HFF-Myc (cell line): ENCODE data around the gene HOXB3.

ENCODE experiments used
- DNase-seq: peaks from one replicate; pipeline ENCODE4 v3.0.0-alpha.2; 2011; ENCODE audit warnings: low read depth; ENCODE audit errors: extremely low read depth
- H3K4me3 ChIP-seq: replicated peaks from 2 replicates; pipeline ENCODE4 v1.5.1; 2011; ENCODE audit warnings: low read depth, mild to moderate bottlenecking, control low read depth, low read length
- TF ChIP-seq, protein P1 (sequence below): IDR thresholded peaks from 2 replicates; pipeline ENCODE4 v1.5.1; 2012; ENCODE audit warnings: mild to moderate bottlenecking, low read depth, low read length, control low read depth; ENCODE audit errors: missing control alignments

The HOXB3 gene

DNA sequence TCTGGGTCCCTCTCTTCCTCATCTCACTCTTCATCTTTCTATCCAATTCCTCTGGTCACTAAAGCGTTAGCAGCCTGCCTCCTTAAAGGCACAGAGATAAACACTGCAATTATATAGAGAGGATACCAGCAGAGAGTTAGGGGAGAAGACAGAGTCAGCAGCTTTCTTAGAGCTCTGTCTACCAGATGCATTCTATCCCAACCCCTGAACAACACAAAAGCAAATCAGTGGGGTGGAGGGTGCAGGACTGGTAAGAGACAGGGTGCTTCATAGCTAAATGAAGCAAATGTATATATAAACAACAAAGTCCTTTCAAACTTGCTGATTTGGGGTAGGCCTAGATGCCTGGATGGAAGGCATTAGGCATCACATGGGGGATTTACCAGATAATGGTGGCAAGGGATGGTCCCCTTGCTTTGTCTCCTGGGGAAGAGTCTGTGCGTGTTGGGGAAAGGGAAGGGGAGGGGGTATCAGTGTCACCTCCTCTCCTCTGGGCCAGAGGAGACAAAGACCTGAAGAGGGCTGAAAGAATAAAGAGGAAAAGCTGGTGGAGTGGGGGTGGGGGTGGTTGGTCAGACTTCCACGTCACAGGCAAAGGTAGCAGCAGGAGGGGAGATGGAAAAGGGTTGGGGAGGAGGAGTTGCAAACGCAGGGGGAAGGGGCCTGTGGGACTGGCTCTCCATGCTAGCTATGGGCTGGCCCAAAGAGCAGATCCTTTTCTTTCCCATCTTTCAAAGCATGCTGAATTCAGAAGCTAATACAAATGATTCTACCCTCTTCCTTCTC is 23.9 kb downstream of the HOXB3 start:
- TF ChIP-seq, protein P1, sequence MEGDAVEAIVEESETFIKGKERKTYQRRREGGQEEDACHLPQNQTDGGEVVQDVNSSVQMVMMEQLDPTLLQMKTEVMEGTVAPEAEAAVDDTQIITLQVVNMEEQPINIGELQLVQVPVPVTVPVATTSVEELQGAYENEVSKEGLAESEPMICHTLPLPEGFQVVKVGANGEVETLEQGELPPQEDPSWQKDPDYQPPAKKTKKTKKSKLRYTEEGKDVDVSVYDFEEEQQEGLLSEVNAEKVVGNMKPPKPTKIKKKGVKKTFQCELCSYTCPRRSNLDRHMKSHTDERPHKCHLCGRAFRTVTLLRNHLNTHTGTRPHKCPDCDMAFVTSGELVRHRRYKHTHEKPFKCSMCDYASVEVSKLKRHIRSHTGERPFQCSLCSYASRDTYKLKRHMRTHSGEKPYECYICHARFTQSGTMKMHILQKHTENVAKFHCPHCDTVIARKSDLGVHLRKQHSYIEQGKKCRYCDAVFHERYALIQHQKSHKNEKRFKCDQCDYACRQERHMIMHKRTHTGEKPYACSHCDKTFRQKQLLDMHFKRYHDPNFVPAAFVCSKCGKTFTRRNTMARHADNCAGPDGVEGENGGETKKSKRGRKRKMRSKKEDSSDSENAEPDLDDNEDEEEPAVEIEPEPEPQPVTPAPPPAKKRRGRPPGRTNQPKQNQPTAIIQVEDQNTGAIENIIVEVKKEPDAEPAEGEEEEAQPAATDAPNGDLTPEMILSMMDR, result no peak
- no peak for DNase-seq
- no peak overlapping the region for H3K4me3 ChIP-seq

DNA sequence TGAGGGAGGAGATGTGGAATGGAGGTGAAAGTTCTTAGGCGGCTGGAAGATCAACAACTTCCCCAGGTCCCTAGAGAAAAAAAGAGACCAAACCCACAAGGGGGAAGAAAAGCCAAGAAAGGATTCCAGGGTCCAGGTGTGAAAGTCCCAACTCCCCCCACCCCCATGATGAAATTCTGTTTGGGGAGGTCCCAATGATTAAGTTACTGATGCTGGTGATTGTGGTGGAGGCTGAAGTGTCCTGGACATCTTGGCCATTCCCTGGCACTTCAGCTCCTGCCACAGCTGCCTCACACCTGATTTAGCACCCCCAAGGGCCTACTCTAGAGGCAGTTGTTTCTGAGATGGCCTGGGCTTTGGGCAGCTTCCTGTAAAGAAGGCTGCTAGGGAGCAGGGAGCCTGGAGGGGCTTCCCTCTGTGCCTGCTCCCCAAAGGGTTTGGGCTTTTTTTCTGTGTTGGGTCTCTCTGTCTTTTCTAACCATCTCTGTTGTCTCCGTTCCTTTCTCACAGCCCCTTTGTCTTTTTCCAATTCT is 25.0 kb downstream of the HOXB3 start:
- peak overlapping the region; percentile 41; the same call in 1 of the 2 replicates for H3K4me3 ChIP-seq
- TF ChIP-seq, protein P1, result no peak
- DNase-seq, result no peak

DNA sequence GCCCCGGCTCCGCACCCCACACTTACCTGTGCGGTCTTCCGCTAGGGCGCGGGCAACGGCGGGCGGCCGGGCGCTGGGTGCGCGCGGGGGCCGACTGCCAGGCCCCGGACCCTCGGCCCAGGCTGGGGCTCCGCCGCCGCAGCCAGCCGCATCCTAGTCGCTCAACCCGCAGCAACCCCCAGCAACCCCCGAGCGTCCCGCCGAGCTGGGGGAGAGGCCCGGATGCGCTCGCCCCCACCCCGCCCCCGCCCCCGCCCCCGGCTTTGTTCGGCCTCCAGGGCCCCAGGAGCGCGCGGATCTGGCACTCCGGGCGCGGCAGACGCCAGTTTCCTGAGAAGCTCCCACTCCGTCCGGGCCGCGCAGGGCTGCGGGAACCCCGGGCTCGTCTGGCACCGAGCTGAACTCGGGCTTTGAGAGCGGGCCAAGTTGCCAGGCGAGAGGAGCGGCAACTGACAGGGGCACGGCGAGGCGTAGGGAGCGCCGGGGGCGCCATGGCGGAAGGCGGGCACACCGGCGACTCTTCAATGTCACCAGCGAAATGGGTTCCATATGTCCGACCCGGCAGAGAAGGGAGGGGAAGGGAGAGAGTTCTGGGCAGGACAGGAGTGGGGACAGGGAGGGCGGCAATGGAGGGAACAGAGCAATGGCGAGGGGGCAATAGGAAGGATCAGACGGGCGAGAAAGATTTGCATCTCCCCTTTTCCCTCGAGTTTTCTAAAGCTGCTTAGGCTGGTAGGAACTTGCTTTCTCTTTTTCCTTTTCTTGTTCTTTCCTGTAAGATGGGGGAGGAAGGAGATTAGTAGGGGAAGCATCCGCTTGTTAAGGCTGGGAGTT is 25.6 kb downstream of the HOXB3 start:
- TF ChIP-seq, protein P1, result no peak
- no peak for DNase-seq
- peak overlapping the region; percentile 41 for H3K4me3 ChIP-seq

DNA sequence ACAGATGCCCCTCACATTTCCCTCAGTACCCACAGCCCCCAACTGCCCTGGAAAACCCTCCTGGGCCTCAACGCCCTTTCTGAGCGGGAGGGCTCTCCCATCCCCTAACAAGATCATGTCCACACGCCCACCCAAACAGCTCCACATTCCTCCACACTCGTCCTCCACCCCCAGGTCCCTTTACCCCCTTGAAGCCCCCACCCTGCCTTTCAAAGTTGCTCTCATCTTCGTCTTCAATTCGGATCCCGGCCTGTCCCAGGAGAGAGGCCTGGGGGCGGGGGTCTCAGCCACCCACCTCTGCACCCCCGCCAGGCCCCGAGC is 26.2 kb downstream of the HOXB3 start:
- TF ChIP-seq, protein P1, result no peak
- no peak for DNase-seq
- peak overlapping the region; percentile 41 for H3K4me3 ChIP-seq

DNA sequence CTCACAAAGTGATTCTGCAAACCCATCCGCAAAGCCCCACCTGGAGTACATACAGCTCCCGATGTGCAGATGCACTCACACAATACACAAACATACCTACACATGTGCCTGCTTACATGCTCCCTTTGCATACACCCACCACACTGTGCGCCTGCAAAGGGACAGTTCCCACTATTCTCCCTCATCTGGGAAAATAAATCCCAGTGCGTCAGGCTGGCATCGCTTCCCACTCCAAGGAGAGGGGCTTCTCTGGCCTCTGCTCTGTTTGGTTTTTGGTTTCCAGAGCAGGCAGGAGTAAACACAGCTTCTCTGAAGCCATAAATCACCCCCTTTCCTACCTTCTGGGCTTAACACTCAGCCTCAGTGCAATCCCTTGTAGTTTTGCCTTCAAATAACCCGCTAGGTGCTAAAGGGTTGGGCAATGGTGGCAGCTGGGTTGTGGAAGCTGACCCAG is 26.6 kb downstream of the HOXB3 start:
- DNase-seq, result no peak
- H3K4me3 ChIP-seq, result peak overlapping the region; percentile 41
- TF ChIP-seq, protein P1, result no peak

DNA sequence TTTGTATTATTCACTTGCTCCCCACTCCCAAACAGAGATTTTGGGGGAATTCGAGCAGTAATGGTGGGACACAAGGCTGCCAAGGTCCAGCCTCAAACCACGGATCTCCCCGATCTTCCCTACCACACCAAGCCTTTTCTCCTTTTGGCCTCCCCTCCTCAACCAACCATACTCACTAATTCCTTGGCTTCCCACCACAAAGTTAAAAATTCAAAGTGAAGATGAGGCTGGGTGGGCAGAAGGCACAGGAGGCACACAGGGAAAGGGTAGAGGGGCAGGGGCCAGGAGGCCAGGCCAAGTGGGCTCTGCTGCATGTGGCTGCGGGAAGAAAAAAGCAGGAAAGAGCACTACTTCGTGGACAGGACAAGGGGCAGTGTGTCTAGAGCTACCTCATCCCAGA is 27.1 kb downstream of the HOXB3 start:
- no peak for DNase-seq
- no peak overlapping the region for H3K4me3 ChIP-seq
- TF ChIP-seq, protein P1, result no peak
